ENCODE data around the gene CARD11. TPM values are rescaled to one million over a fixed set of nuclear protein-coding genes. Genes with fewer than 3 reads are reported as not detected.

CARD11 gene
- total and polyA plus RNA-seq, 4 donors, result 0.18 to 1.9 (median 1.5) TPM

DNA sequence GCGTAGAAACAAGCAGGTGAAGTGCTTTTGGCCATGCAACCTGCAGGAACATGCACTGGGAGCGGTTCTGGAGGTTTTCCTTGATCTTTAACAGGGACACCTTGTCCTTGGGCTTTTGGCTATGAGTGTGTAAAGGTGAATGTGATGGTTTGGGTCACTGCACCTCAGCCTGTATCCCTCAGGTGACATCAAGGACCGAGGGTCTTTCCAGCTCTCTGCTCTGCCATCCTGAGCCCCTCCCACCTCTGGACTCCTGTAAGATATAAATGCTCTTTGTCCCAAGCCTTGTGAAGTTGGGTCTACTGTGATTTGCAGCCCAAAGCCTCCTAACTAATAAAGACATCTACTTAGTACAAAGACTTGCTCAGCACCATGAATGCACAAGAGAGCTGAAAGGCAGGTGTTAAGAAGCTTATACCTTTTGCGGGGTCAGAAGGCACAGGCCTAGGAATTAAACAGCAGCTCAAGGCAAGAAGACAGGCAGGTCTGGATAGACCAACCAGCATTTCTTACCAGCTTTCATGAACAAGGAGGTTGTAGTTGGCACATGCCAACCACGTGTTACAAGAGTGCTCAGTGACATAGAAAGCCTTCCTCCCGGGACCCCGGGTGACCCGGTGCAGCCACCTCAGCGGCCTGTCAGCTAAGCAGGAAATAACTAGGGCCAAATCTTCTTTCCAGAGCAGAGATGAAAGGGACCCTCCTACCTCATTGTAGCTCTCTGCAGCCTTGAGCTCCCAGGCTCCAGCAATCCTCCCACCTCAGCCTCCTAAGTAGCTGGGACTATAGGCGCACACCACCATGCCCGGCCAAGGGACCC, 89.9 kb downstream of the CARD11 start:
- 85 to 91% methylated on average over 11 of the region's 11 CpGs for WGBS, 2 donors
- DNase-seq, result peak; percentile 18 to 45
- Histone ChIP-seq H3K36me3 (ENCODE audit: control insufficient read depth in 1 of 2, insufficient read depth in 2 of 2, low read length in 1 of 2) (no peaks in the 10 kb centered on the region), H3K27me3 (ENCODE audit: control insufficient read depth in 1 of 2, insufficient read depth in 2 of 2, low read length in 1 of 2) (no peaks in the 10 kb centered on the region), H3K9me3 (ENCODE audit: control insufficient read depth, low read length) (no peaks in the 10 kb centered on the region), H3K4me3 (ENCODE audit: low read length in 2 of 2) (no peak overlapping the region), H3K4me1 (ENCODE audit: control insufficient read depth in 1 of 2, insufficient read depth in 2 of 2, low read length in 2 of 2) (no peaks in the 10 kb centered on the region), H3K27ac (ENCODE audit: low read depth in 1 of 2, low read length in 2 of 2) (no peak overlapping the region)
- intact Hi-C loops (cut with DNase I), result no loop called here
- no peak for ATAC-seq (ENCODE audit: low FRiP score)

DNA sequence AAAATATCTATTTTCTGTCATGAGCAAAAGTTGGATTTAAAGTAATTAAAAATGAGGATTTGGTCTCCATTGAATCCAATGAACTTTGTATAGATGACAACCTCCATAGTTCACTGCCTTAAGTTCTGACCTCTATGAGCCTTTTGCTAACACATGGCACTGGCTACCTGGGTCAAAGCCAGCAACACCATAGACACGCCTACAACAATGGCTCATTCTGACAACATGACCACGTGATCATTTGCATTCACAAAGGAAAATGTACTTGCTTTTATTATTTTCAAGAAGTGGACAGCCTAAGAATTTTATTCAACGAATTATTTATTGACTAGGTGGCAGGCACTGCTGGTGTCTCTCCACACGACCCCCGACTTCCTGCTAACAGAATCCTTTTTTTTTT, 90.6 kb downstream of the CARD11 start:
- ATAC-seq (ENCODE audit: low FRiP score), result no peak
- H3K27ac ChIP-seq (ENCODE audit: low read depth in 1 of 2, low read length in 2 of 2), result no peak overlapping the region
- H3K9me3 ChIP-seq (ENCODE audit: control insufficient read depth, low read length), result no peaks in the 10 kb centered on the region
- H3K4me1 ChIP-seq (ENCODE audit: control insufficient read depth in 1 of 2, insufficient read depth in 2 of 2, low read length in 2 of 2), result no peaks in the 10 kb centered on the region
- intact Hi-C loops (cut with DNase I), result no loop called here
- 79 to 80% methylated on average over 5 of the region's 5 CpGs for WGBS, 2 donors
- no peaks in the 10 kb centered on the region for H3K27me3 ChIP-seq (ENCODE audit: control insufficient read depth in 1 of 2, insufficient read depth in 2 of 2, low read length in 1 of 2)
- no peak overlapping the region for H3K4me3 ChIP-seq (ENCODE audit: low read length in 2 of 2)
- no peaks in the 10 kb centered on the region for H3K36me3 ChIP-seq (ENCODE audit: control insufficient read depth in 1 of 2, insufficient read depth in 2 of 2, low read length in 1 of 2)
- peak in 1 of 2 donors; percentile 7 for DNase-seq

DNA sequence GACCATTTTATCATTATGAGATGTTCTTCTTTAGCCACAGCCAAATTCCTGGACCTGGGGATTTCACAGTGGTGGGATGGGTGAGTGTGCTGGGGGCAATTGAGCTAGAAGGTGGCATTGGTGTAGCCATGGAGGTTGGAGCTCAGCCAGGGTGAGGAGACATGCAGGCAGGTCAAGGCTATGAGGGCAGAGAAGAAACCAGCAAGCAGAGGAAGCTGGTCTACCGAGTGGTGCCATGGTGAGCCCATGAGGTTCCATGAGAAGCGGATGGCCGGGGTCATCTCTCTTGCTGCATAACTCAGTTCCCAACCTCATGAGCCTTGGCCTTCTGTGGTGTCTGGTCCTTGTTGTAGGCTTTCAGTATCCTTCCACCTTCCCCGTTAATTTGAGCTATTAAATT, 91.4 kb downstream of the CARD11 start:
- no peak overlapping the region for H3K27ac ChIP-seq (ENCODE audit: low read depth in 1 of 2, low read length in 2 of 2)
- no peak overlapping the region for H3K4me3 ChIP-seq (ENCODE audit: low read length in 2 of 2)
- H3K9me3 ChIP-seq (ENCODE audit: control insufficient read depth, low read length), result no peaks in the 10 kb centered on the region
- H3K27me3 ChIP-seq (ENCODE audit: control insufficient read depth in 1 of 2, insufficient read depth in 2 of 2, low read length in 1 of 2), result no peaks in the 10 kb centered on the region
- H3K4me1 ChIP-seq (ENCODE audit: control insufficient read depth in 1 of 2, insufficient read depth in 2 of 2, low read length in 2 of 2), result no peaks in the 10 kb centered on the region
- peak; percentile 24 to 25 for DNase-seq
- intact Hi-C loops (cut with DNase I), result no loop called here
- WGBS, 2 donors, result 94 to 96% methylated on average over 4 of the region's 4 CpGs
- ATAC-seq (ENCODE audit: low FRiP score), result no peak
- H3K36me3 ChIP-seq (ENCODE audit: control insufficient read depth in 1 of 2, insufficient read depth in 2 of 2, low read length in 1 of 2), result no peaks in the 10 kb centered on the region

- ATAC-seq (ENCODE audit: low FRiP score) (no peak), DNase-seq (no peak)
- Histone ChIP-seq H3K4me1 (ENCODE audit: control insufficient read depth in 1 of 2, insufficient read depth in 2 of 2, low read length in 2 of 2) (no peaks in the 10 kb centered on the region), H3K4me3 (ENCODE audit: low read length in 2 of 2) (no peak overlapping the region), H3K9me3 (ENCODE audit: control insufficient read depth, low read length) (no peaks in the 10 kb centered on the region), H3K27me3 (ENCODE audit: control insufficient read depth in 1 of 2, insufficient read depth in 2 of 2, low read length in 1 of 2) (no peaks in the 10 kb centered on the region), H3K36me3 (ENCODE audit: control insufficient read depth in 1 of 2, insufficient read depth in 2 of 2, low read length in 1 of 2) (no peaks in the 10 kb centered on the region), H3K27ac (ENCODE audit: low read depth in 1 of 2, low read length in 2 of 2) (no peak overlapping the region)
- intact Hi-C loops (cut with DNase I), result no loop called here
Observed at GRCh38 chr7:2950578-2950977, 93.1 kb downstream of the CARD11 start.

DNA sequence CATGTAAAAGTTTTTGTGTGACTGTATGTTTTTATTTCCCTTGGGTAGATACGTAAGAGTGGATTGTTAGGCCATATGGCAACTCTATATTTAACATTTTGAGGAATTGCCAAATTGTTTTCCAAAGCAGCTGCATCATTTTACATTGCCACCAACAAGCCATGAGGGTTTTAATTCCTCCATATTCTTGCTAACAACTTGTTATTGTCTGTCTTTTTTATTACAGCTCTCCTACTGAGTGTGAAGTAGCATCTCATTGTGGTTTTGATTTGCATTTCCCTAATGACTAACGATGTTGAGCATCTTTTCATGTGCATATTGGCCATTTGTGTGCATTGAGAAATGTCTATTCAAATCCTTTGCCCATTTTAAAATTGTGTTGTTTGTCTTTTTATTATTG, 94.9 kb downstream of the CARD11 start:
- Histone ChIP-seq H3K4me1 (ENCODE audit: control insufficient read depth in 1 of 2, insufficient read depth in 2 of 2, low read length in 2 of 2) (no peaks in the 10 kb centered on the region), H3K36me3 (ENCODE audit: control insufficient read depth in 1 of 2, insufficient read depth in 2 of 2, low read length in 1 of 2) (no peaks in the 10 kb centered on the region), H3K4me3 (ENCODE audit: low read length in 2 of 2) (no peak overlapping the region), H3K27me3 (ENCODE audit: control insufficient read depth in 1 of 2, insufficient read depth in 2 of 2, low read length in 1 of 2) (no peaks in the 10 kb centered on the region), H3K27ac (ENCODE audit: low read depth in 1 of 2, low read length in 2 of 2) (no peak overlapping the region), H3K9me3 (ENCODE audit: control insufficient read depth, low read length) (no peaks in the 10 kb centered on the region)
- intact Hi-C loops (cut with DNase I), result no loop called here
- WGBS, 2 donors, result 53 to 71% methylated on average over 2 of the region's 2 CpGs
- DNase-seq (no peak), ATAC-seq (ENCODE audit: low FRiP score) (no peak)

GRCh38 chr7:2947058-2947780, 96.4 kb downstream of the CARD11 start:
- no peaks in the 10 kb centered on the region for H3K36me3 ChIP-seq (ENCODE audit: control insufficient read depth in 1 of 2, insufficient read depth in 2 of 2, low read length in 1 of 2)
- peak in 1 of 2 donors; percentile 57 for DNase-seq
- 81 to 88% methylated on average over 12 of the region's 12 CpGs for whole genome bisulfite sequencing, 2 donors
- no peak overlapping the region for H3K27ac ChIP-seq (ENCODE audit: low read depth in 1 of 2, low read length in 2 of 2)
- intact Hi-C loops (cut with DNase I), result no loop called here
- H3K27me3 ChIP-seq (ENCODE audit: control insufficient read depth in 1 of 2, insufficient read depth in 2 of 2, low read length in 1 of 2), result no peaks in the 10 kb centered on the region
- ATAC-seq (ENCODE audit: low FRiP score), result no peak
- H3K4me3 ChIP-seq (ENCODE audit: low read length in 2 of 2), result no peak overlapping the region
- no peaks in the 10 kb centered on the region for H3K9me3 ChIP-seq (ENCODE audit: control insufficient read depth, low read length)
- H3K4me1 ChIP-seq (ENCODE audit: control insufficient read depth in 1 of 2, insufficient read depth in 2 of 2, low read length in 2 of 2), result no peaks in the 10 kb centered on the region

DNA sequence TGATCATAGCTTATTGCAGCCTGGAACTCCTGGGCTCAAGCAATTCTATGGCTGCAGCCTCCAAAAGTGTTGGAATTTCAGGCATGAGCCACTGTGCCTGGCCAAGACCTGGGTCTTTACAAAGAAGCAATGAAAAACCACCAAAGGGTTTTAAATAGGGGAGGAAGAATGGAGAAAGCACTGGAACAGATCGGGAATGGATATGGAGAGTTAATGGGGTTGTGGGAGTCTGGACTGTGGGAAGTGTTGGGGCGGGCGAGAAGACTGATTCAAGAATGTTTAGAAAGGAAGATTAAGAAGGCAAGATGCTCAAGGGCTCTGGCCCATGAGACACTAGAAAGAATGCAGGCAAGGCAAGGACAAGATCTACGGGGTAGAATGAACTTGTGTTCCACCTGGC, 98.5 kb downstream of the CARD11 start:
- ATAC-seq (ENCODE audit: low FRiP score), result no peak
- Histone ChIP-seq H3K36me3 (ENCODE audit: control insufficient read depth in 1 of 2, insufficient read depth in 2 of 2, low read length in 1 of 2) (no peaks in the 10 kb centered on the region), H3K9me3 (ENCODE audit: control insufficient read depth, low read length) (no peaks in the 10 kb centered on the region), H3K27ac (ENCODE audit: low read depth in 1 of 2, low read length in 2 of 2) (no peak overlapping the region), H3K4me3 (ENCODE audit: low read length in 2 of 2) (no peak overlapping the region), H3K4me1 (ENCODE audit: control insufficient read depth in 1 of 2, insufficient read depth in 2 of 2, low read length in 2 of 2) (no peaks in the 10 kb centered on the region), H3K27me3 (ENCODE audit: control insufficient read depth in 1 of 2, insufficient read depth in 2 of 2, low read length in 1 of 2) (no peaks in the 10 kb centered on the region)
- intact Hi-C loops (cut with DNase I), result no loop called here
- 90 to 92% methylated on average over 4 of the region's 4 CpGs for whole genome bisulfite sequencing, 2 donors
- DNase-seq, result peak in 1 of 2 donors; percentile 20

GRCh38 chr7:2944739-2945138, 98.9 kb downstream of the CARD11 start:
- H3K36me3 ChIP-seq (ENCODE audit: control insufficient read depth in 1 of 2, insufficient read depth in 2 of 2, low read length in 1 of 2), result no peaks in the 10 kb centered on the region
- DNase-seq (peak in 1 of 2 donors; percentile 8), ATAC-seq (ENCODE audit: low FRiP score) (no peak)
- H3K4me3 ChIP-seq (ENCODE audit: low read length in 2 of 2), result no peak overlapping the region
- 66 to 75% methylated on average over 5 of the region's 5 CpGs for WGBS, 2 donors
- H3K4me1 ChIP-seq (ENCODE audit: control insufficient read depth in 1 of 2, insufficient read depth in 2 of 2, low read length in 2 of 2), result no peaks in the 10 kb centered on the region
- no peak overlapping the region for H3K27ac ChIP-seq (ENCODE audit: low read depth in 1 of 2, low read length in 2 of 2)
- intact Hi-C loops (cut with DNase I), result no loop called here
- no peaks in the 10 kb centered on the region for H3K27me3 ChIP-seq (ENCODE audit: control insufficient read depth in 1 of 2, insufficient read depth in 2 of 2, low read length in 1 of 2)
- no peaks in the 10 kb centered on the region for H3K9me3 ChIP-seq (ENCODE audit: control insufficient read depth, low read length)
